Measurements from ENCODE around the gene BAIAP2. TPM values are rescaled to one million over a fixed set of nuclear protein-coding genes. Genes with fewer than 3 reads are reported as not detected.

BAIAP2 gene
- total RNA-seq, 2 experiments from 2014 or later: 5.9 to 6.3 TPM

DNA sequence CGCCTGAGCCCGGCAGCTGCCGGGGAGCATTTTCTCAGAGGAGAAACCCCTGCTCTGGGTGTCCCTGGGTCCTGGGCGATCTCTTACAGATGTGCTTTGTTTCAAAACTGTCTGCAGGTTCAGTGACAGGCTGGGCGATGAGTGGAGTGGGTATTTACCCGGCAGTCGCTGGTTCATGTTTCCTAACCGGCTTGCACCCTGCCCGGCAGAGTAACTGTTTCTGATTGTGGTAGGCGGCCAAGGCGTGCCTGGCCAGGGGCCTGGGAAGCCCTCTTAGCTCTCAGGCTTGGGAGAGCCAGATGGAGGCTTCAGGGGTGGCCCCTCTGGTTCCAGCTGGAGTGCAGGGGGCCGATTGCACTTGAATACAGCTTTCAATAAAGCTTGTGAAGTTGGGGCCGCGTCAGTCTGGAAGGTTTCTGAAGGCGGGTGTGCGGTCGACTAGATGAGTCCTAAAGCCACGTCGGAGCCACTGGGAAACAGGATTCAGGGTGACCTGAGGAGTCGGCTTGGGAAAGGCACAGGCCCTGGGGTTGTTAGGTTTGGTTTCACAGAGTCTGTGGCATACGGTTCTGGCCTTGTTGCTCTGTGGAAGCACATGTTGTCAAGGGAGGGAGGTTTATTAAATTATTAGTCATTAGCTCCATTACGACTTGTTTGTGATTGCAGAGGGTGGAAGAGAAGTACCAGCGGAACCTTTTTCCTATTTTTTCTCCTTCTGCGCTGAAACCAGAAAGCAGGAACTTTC, 1.4 kb downstream of the BAIAP2 start:
- H3K27ac Mint-ChIP-seq: no peak overlapping the region
- POLR2A ChIA-PET: interaction anchor here (0.8 to 1.5 kb wide), 4 partner anchors 9 to 58 kb away, joined by 3 to 7 read pairs (median 4); no protein-coding TSS in a partner anchor

DNA sequence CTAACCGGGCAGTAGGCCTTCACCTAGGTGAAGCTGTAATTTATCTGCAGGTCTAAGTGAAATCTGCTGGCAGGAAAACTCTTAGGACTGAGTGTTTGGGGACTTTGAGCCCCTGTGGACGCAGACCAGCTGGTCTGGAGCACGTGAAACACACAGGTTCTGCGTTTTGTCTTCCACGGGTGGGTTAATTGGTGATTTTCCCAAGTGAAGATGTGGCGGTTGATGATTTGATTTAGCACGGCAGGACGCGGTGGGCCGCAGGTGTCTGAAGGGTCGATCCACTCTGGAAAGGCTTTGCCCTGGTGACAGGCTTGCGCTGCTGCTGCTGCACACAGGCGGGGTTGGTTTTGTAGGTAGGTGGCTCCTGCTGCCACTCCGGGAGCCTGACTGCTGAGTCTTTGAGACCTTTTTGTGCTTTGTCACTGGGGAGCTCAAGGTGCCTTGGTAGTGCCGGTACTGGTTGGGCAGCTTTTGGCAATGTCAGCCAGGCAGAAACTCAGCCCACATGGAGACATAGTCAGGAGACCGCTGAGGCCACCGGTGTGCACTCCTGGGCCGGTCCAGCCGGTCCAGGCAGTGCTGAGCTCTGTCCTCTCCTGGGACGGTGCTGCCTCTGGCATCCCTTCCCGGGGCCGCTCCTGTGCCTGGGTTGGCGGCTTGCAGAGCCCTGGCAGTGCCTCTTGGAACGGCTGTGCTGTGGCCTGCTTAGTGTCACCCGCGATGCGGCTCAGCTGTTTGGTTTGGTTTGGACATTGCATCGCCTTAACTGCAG, 2.3 kb downstream of the BAIAP2 start:
- ATAC-seq (no peak), DNase-seq (no peak)
- intact Hi-C loops (cut with micrococcal nuclease): no loop called here

More for the DNA sequence above, 1.4 kb downstream of the BAIAP2 start:
- H3K27me3 Mint-ChIP-seq: peaks cover 8% of the 10 kb centered on the region
- H3K9me3 Mint-ChIP-seq: no peaks in the 10 kb centered on the region
- peaks cover 11% of the 10 kb centered on the region for H3K4me1 Mint-ChIP-seq (ENCODE audit: low read depth)
- CTCF ChIA-PET: interaction anchor here (0.8 to 2.6 kb wide), 2 partner anchors 13 to 41 kb away, joined by 3 to 9 read pairs; no protein-coding TSS in a partner anchor
- ATAC-seq (no peak), DNase-seq (no peak)
- intact Hi-C loops (cut with micrococcal nuclease): no loop called here
- peak overlapping the region; percentile 71 for H3K4me3 Mint-ChIP-seq
- TF ChIP-seq, protein P1, sequence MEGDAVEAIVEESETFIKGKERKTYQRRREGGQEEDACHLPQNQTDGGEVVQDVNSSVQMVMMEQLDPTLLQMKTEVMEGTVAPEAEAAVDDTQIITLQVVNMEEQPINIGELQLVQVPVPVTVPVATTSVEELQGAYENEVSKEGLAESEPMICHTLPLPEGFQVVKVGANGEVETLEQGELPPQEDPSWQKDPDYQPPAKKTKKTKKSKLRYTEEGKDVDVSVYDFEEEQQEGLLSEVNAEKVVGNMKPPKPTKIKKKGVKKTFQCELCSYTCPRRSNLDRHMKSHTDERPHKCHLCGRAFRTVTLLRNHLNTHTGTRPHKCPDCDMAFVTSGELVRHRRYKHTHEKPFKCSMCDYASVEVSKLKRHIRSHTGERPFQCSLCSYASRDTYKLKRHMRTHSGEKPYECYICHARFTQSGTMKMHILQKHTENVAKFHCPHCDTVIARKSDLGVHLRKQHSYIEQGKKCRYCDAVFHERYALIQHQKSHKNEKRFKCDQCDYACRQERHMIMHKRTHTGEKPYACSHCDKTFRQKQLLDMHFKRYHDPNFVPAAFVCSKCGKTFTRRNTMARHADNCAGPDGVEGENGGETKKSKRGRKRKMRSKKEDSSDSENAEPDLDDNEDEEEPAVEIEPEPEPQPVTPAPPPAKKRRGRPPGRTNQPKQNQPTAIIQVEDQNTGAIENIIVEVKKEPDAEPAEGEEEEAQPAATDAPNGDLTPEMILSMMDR (IDR thresholded peaks at IDR 0.05): no peak
- no peaks in the 10 kb centered on the region for H3K36me3 Mint-ChIP-seq (ENCODE audit: low read depth)

DNA sequence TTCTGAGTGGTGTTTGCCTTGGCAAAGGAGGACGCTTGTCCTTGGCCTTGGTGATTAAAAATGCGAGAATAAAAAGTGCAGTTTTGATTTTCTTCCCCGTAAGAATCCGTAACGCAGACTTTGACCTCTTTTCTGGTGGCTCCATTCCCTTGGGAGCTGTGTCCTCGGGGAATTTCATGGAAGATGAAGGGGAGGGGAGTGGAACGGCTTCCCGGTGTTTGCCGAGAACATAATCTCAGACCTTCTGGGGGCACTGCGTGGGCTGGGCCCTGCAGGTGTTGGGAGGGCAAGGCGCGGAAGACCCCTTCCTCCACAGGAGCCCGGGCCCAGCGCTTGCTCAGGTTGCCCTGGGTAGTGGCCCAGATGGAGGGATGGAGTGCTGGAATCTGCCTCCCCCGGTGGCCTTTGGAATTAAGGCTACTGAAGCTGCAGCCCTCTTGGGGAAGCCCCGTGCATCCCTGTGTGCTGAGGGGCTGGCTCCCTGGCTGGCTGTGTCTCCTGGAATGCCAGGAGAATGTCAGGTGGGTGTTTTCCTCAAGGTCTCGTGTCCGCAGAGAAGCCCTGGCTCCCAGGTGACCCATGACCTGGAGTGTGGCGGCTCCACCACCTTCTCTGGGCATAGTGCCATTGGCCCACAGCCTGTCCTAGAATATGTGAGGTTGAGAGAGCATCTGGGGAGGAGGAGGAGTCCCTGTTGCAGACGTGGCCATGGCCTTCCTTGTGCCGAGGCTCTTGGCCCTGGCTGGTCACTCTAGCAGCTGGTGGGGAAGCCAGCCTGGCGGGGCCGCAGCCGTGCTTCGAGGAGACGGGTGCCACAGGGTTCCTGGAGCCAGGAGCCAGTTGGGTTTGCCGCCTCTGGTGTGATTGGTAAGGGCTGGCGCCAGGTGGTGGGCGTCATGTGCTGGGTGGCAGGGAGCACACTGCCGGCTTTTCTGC, 3.1 kb downstream of the BAIAP2 start:
- POLR2A ChIA-PET: interaction anchor here (0.6 to 1.5 kb wide), 2 partner anchors 8 to 822 kb away, joined by 3 to 7 read pairs; no protein-coding TSS in a partner anchor
- ATAC-seq (no peak), DNase-seq (no peak)
- intact Hi-C loops (cut with micrococcal nuclease): no loop called here
- TF ChIP-seq, protein P1 (IDR thresholded peaks at IDR 0.05): no peak
- H3K27ac Mint-ChIP-seq: no peak overlapping the region
- H3K36me3 Mint-ChIP-seq (ENCODE audit: low read depth): no peaks in the 10 kb centered on the region
- peaks cover 7% of the 10 kb centered on the region for H3K27me3 Mint-ChIP-seq
- peaks cover 11% of the 10 kb centered on the region for H3K4me1 Mint-ChIP-seq (ENCODE audit: low read depth)
- H3K4me3 Mint-ChIP-seq: no peak overlapping the region
- no peaks in the 10 kb centered on the region for H3K9me3 Mint-ChIP-seq
- CTCF ChIA-PET: no interaction called here

More for the DNA sequence above, 2.3 kb downstream of the BAIAP2 start:
- H3K36me3 Mint-ChIP-seq (ENCODE audit: low read depth): no peaks in the 10 kb centered on the region
- no peak overlapping the region for H3K27ac Mint-ChIP-seq
- H3K9me3 Mint-ChIP-seq: no peaks in the 10 kb centered on the region
- peaks cover 8% of the 10 kb centered on the region for H3K27me3 Mint-ChIP-seq
- H3K4me1 Mint-ChIP-seq (ENCODE audit: low read depth): peaks cover 11% of the 10 kb centered on the region
- ChIA-PET POLR2A (interaction anchor here (0.6 to 1.5 kb wide), 3 partner anchors 9 to 821 kb away, joined by 3 to 7 read pairs (median 4); no protein-coding TSS in a partner anchor), CTCF (interaction anchor here (0.6 to 2.6 kb wide), 3 partner anchors 12 to 42 kb away, joined by 3 to 9 read pairs (median 3); no protein-coding TSS in a partner anchor)
- TF ChIP-seq, protein P1 (IDR thresholded peaks at IDR 0.05): no peak
- H3K4me3 Mint-ChIP-seq: no peak overlapping the region

DNA sequence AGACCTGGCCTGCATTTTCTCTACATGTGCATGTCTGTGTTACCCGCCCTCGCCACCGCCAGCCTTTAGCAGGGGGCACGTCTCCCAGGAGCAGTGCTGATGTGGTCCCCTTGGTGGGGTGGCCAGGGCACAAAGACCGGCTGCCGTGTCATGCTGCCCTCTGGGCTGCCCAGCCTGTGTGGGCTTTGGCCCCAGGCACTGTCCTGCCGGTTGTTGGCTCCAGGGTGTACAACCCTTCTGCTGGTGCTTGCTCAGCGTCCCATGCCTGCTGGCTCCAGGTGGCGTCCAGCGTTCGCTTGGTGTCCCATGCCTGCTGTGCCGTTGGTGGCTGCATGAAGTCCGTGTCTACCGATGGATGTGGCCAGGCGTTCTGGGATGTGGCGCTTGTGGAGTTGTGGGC, 4.1 kb downstream of the BAIAP2 start:
- TF ChIP-seq, protein P1 (IDR thresholded peaks at IDR 0.05): no peak
- Mint-ChIP-seq H3K9me3 (no peaks in the 10 kb centered on the region), H3K4me3 (no peak overlapping the region), H3K27ac (no peak overlapping the region), H3K4me1 (ENCODE audit: low read depth) (peaks cover 8% of the 10 kb centered on the region), H3K27me3 (peaks cover 2% of the 10 kb centered on the region), H3K36me3 (ENCODE audit: low read depth) (no peaks in the 10 kb centered on the region)
- POLR2A ChIA-PET: interaction anchor here (1.0 kb wide), 1 partner anchor 17 kb away, joined by 3 read pairs; no protein-coding TSS in a partner anchor
- ATAC-seq (no peak), DNase-seq (no peak)
- intact Hi-C loops (cut with micrococcal nuclease): no loop called here
- CTCF ChIA-PET: interaction anchor here (2.1 kb wide), 1 partner anchor 15 kb away, joined by 8 read pairs; no protein-coding TSS in a partner anchor

All from activated CD8-positive, alpha-beta T cell treated with anti-CD3 and anti-CD28 coated beads for 36 hours (primary cell).